ENCODE measurements around the gene TUBGCP3. TPM values are rescaled to one million over a fixed set of nuclear protein-coding genes. Genes with fewer than 3 reads are reported as not detected.

The TUBGCP3 gene
- total and polyA plus RNA-seq, 2 experiments from 2014 or later, result 12.0 to 12.2 TPM

GRCh38 chr13:112438515-112438914 lies 149.4 kb downstream of the TUBGCP3 start:
- no peaks in the 10 kb centered on the region for H3K9me2 ChIP-seq (ENCODE audit: insufficient read depth)
- no peaks in the 10 kb centered on the region for H3K79me2 ChIP-seq (ENCODE audit: insufficient read depth)
- no peaks in the 10 kb centered on the region for H3K4me1 ChIP-seq (ENCODE audit: insufficient read depth)
- H3F3A ChIP-seq (ENCODE audit: insufficient read depth), result no peaks in the 10 kb centered on the region
- H3K27ac ChIP-seq, result no peak overlapping the region
- no peaks in the 10 kb centered on the region for H3K36me3 ChIP-seq (ENCODE audit: low read depth)
- in situ Hi-C loops (cut with MboI), result no loop called here
- H4K20me1 ChIP-seq (ENCODE audit: insufficient read depth), result no peaks in the 10 kb centered on the region
- no peak overlapping the region for H3K4me2 ChIP-seq (ENCODE audit: unreplicated experiment)
- no peak overlapping the region for H3K4me3 ChIP-seq
- TF ChIP-seq EZH2 (IDR thresholded peaks at IDR 0.05; ENCODE audit: insufficient read depth, poor library complexity, severe bottlenecking) (no peak), EZH2phosphoT487 (IDR thresholded peaks at IDR 0.05; ENCODE audit: insufficient read depth, low read depth) (no peak)
- no peak overlapping the region for H2AFZ ChIP-seq
- no peak overlapping the region for H3K9ac ChIP-seq
- peaks cover 14% of the 10 kb centered on the region for H3K27me3 ChIP-seq (replicated peaks; ENCODE audit: insufficient read depth)
- WGBS, 2 experiments (ENCODE audit: low coverage in 1 of 2, low lambda C conversion rate in 2 of 2, missing lambda C conversion rate in 2 of 2), result 12 to 29% methylated on average over 2 of the region's 2 CpGs
- DNase-seq, result no peak
- no peaks in the 10 kb centered on the region for H3K9me3 ChIP-seq (ENCODE audit: low read depth)

- Histone ChIP-seq H3K9me3 (ENCODE audit: low read depth) (no peaks in the 10 kb centered on the region), H3K79me2 (ENCODE audit: insufficient read depth) (no peaks in the 10 kb centered on the region), H3F3A (ENCODE audit: insufficient read depth) (no peaks in the 10 kb centered on the region), H3K27ac (no peak overlapping the region), H3K4me3 (no peak overlapping the region), H3K4me1 (ENCODE audit: insufficient read depth) (no peaks in the 10 kb centered on the region), H4K20me1 (ENCODE audit: insufficient read depth) (no peaks in the 10 kb centered on the region), H3K36me3 (ENCODE audit: low read depth) (no peaks in the 10 kb centered on the region), H3K4me2 (ENCODE audit: unreplicated experiment) (no peak overlapping the region), H2AFZ (no peak overlapping the region), H3K27me3 (replicated peaks; ENCODE audit: insufficient read depth) (peaks cover 10% of the 10 kb centered on the region), H3K9ac (no peak overlapping the region), H3K9me2 (ENCODE audit: insufficient read depth) (no peaks in the 10 kb centered on the region)
- no peak for DNase-seq
- in situ Hi-C loops (cut with MboI), result no loop called here
- TF ChIP-seq EZH2phosphoT487 (IDR thresholded peaks at IDR 0.05; ENCODE audit: insufficient read depth, low read depth), result no peak
- no peak for TF ChIP-seq EZH2 (IDR thresholded peaks at IDR 0.05; ENCODE audit: insufficient read depth, poor library complexity, severe bottlenecking)
- WGBS, 2 experiments (ENCODE audit: low coverage in 1 of 2, low lambda C conversion rate in 2 of 2, missing lambda C conversion rate in 2 of 2), result 6 to 15% methylated on average over 1 of the region's 1 CpG
Observed at GRCh38 chr13:112438094-112438493, 149.9 kb downstream of the TUBGCP3 start.

- TF ChIP-seq EZH2phosphoT487 (IDR thresholded peaks at IDR 0.05; ENCODE audit: insufficient read depth, low read depth) (no peak), EZH2 (IDR thresholded peaks at IDR 0.05; ENCODE audit: insufficient read depth, poor library complexity, severe bottlenecking) (no peak)
- Histone ChIP-seq H3K4me3 (no peak overlapping the region), H3K4me2 (ENCODE audit: unreplicated experiment) (no peak overlapping the region), H3K9ac (no peak overlapping the region), H3K9me3 (ENCODE audit: low read depth) (no peaks in the 10 kb centered on the region), H3K79me2 (ENCODE audit: insufficient read depth) (no peaks in the 10 kb centered on the region), H3K4me1 (ENCODE audit: insufficient read depth) (no peaks in the 10 kb centered on the region), H3F3A (ENCODE audit: insufficient read depth) (no peaks in the 10 kb centered on the region), H3K9me2 (ENCODE audit: insufficient read depth) (no peaks in the 10 kb centered on the region), H4K20me1 (ENCODE audit: insufficient read depth) (no peaks in the 10 kb centered on the region), H3K27ac (no peak overlapping the region), H2AFZ (no peak overlapping the region), H3K36me3 (ENCODE audit: low read depth) (no peaks in the 10 kb centered on the region), H3K27me3 (replicated peaks; ENCODE audit: insufficient read depth) (no peaks in the 10 kb centered on the region)
- no peak for DNase-seq
- 39 to 45% methylated on average over 9 of the region's 9 CpGs for WGBS, 2 experiments (ENCODE audit: low coverage in 1 of 2, low lambda C conversion rate in 2 of 2, missing lambda C conversion rate in 2 of 2)
- in situ Hi-C loops (cut with MboI), result no loop called here
Observed at GRCh38 chr13:112435973-112436372, 152.0 kb downstream of the TUBGCP3 start.

Other genes starting within 250 kb of the TUBGCP3 start
- gene SPACA7, start 211.8 kb downstream of the TUBGCP3 start, total RNA-seq (2014; rRNA removed; shearing (Covaris generic)), result not detected in 2 replicates
- not detected in 2 replicates for gene SPACA7, start 211.8 kb downstream of the TUBGCP3 start, polyA plus RNA-seq (2016; fragmentation: Nextera tagmentation; extraction: Ambion mirVana)
- gene ATP11A, start 101.9 kb upstream of the TUBGCP3 start, total RNA-seq (2014; rRNA removed; shearing (Covaris generic)), result 3.2 and 4.9 TPM in 2 replicates
- 4.4 and 5.0 TPM in 2 replicates for gene ATP11A, start 101.9 kb upstream of the TUBGCP3 start, polyA plus RNA-seq (2016; fragmentation: Nextera tagmentation; extraction: Ambion mirVana)